ENCODE measurements around the gene PSMD12.
"Not testable (repeated sequence)": the region's sequence is repeated elsewhere in the genome, so short reads cannot be mapped to it uniquely, and the experiment has no call there.

Gene PSMD12

GRCh38 chr17:67359960-67360791 is 6.2 kb downstream of the PSMD12 start:
- DNase-seq (ENCODE audit: low spot score) (no peak), FAIRE-seq (no peak)

DNA sequence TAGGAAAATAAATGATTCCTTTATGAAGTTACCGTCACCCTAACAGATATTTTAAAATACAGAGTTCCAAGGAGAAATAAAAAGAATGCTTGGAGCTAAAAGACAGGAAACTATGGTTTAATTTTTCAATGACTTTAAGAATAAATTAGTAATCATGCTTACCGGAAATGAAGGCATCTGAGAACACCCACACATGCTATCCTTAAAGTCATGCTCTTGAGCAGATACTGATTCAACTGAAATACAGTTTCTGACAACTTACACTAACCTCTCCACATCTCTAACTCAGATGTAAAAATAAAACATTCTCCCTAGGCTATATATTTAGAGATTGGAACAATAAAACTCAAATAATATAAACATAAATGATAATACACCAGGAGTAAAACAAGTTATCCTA is 7.8 kb downstream of the PSMD12 start:
- FAIRE-seq: no peak
- no peak for DNase-seq (ENCODE audit: low spot score)

- FAIRE-seq (no peak), DNase-seq (ENCODE audit: low spot score) (no peak)
Measured at GRCh38 chr17:67353929-67354574, 12.3 kb downstream of the PSMD12 start.

DNA sequence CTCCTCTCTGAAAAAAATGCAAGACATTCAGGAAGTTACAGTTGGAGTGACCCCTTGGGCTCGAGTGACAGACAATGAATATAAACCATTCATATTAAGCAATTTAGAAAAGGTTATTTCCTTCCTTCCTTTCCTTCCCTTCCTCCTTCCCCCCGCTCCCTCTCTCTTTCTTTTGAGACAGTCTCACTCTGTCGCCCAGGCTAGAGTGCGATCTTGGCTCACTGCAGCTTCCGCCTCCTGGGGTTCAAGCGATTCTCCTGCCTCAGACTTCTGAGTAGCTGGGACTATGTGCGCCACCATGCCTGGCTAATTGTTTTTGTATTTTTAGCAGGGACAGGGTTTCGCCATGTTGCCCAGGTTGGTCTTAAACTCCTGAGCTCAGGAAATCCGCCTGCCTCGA is 13.2 kb downstream of the PSMD12 start:
- no peak for FAIRE-seq
- DNase-seq (ENCODE audit: low spot score): no peak

DNA sequence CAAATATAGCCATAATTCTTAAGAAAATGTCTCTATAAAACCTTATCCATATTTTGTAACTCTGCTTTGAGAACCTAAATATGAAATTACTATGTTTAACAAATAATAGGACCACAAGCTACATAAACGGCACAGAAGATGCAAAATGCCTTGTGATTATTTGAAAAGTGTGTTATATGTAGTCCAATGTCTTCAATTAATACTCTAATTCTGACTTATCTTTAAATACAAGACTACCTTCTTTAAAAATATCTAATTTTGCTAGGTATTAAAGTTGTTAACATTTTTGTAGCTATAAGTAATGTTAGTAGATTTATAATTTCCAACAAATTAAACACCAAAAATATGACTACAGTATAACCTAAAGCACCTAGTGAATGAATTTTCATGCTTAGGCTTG is 17.0 kb downstream of the PSMD12 start:
- no peak for FAIRE-seq
- DNase-seq (ENCODE audit: low spot score): no peak

DNA sequence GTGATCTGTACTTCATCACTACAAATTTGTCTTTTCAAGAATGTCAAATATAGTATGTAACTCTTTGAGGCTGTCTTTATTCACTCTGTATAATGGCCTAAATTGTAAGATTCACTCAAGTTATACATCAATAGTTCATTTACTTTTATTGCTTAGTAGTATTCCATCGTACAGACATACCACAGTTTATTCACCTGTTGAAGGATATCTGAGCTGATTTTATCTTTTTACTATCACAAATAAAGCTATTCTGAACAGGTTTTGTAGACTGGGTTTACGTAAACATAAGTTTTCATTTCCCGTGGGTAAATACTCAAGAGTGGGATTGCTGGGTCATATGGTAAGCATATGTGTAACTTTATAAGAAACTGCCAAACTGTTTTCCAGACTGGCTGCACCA is 18.6 kb downstream of the PSMD12 start:
- DNase-seq (ENCODE audit: low spot score) (no peak), FAIRE-seq (no peak)

- FAIRE-seq: no peak
- DNase-seq (ENCODE audit: low spot score): no peak
Measured at GRCh38 chr17:67343237-67343636, 23.1 kb downstream of the PSMD12 start.

DNA sequence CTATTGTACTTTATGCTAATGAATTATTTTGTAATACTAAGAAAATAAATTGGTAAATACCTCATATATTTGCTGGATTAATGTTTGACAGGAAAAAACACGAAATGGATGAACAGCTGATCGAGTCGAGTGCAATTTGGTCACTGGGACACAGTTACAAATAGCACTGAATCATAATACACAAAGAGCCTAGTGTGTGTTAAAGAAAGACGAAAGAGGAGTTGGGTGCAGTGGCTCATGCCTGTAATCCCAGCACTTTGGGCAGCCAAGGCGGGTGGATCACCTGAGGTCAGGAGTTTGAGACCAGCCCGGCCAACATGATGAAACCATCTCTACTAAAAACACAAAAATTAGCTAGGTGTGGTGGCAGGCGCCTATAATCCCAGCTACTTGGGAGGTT is 28.0 kb downstream of the PSMD12 start:
- DNase-seq (ENCODE audit: low spot score); FAIRE-seq: not testable (repeated sequence)

GRCh38 chr17:67336859-67337258 is 29.5 kb downstream of the PSMD12 start:
- no peak for FAIRE-seq

DNA sequence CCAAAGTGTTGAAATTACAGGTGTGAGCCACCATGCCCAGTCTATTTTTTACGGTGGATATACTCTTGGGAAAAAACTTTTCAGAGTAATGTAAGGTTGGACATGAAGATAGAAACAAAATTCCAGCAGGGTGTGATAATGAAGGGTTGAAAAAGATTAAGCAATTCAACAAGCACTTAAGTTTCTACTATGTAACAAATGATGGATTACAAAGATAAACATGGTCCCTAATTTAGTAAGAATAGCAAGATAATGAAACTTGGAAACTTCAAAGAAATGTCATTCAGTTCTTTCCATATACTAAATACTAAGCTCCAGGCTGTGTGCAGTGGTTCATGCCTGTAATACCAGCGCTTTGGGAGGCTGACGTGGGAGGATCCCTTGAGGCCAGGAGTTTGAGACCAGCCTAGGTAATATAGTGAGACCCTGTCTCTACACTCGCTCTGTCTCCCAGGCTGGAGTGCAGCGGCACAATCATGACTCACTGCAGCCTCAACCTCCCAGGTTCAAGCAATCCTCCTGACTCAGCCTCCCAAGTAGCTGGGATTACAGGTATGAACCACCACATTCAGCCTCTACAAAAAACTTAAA is 31.0 kb downstream of the PSMD12 start:
- DNase-seq (ENCODE audit: low spot score): no peak
- FAIRE-seq: no peak

More at GRCh38 chr17:67336859-67337258, 29.5 kb downstream of the PSMD12 start:
- DNase-seq (ENCODE audit: low spot score): no peak

GRCh38 chr17:67332162-67332508 is 34.2 kb downstream of the PSMD12 start:
- not testable (repeated sequence) for FAIRE-seq; DNase-seq (ENCODE audit: low spot score)

GRCh38 chr17:67331381-67332161 is 34.8 kb downstream of the PSMD12 start:
- DNase-seq (ENCODE audit: low spot score); FAIRE-seq: not testable (repeated sequence)

DNA sequence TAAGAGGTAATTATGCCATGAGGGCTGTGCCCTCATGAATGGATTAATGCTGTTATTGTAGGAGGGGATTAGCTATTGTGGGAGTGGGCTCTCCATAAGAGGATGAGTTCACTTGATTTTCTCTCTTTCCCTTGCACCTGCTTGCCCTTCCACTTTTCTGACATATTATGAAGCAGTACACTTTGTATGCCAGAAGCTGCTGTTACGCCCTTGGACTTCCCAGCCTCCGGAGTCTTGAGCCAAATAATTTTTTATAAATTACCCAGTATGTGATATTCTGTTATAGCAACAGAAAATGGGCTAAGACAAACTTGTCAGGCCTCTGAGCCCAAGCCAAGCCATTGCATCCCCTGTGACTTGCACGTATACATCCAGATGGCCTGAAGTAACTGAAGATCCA is 38.4 kb downstream of the PSMD12 start:
- FAIRE-seq: no peak
- DNase-seq (ENCODE audit: low spot score): no peak

DNA sequence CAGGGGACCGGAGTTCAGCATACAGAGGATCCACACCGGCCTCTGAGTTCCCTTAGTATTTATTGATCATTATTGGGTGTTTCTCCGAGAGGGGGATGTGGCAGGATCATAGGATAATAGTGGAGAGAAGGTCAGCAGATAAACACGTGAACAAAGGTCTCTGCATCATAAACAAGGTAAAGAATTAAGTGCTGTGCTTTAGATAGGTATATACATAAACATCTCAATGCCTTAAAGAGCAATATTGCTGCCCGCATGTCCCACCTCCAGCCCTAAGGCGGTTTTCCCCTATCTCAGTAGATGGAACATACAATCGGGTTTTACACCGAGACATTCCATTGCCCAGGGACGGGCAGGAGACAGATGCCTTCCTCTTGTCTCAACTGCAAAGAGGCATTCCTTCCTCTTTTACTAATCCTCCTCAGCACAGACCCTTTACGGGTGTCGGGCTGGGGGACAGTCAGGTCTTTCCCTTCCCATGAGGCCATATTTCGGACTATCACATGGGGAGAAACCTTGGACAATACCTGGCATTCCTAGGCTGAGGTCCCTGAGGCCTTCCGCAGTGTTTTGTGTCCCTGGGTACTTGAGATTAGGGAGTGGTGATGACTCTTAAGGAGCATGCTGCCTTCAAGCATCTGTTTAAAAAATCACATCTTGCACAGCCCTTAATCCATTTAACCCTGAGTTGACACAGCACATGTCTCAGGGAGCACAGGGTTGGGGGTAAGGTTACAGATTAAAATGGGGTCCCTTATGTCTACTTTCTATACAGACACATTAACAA is 39.2 kb downstream of the PSMD12 start:
- FAIRE-seq: not testable (repeated sequence)

GRCh38 chr17:67326440-67326839 is 39.9 kb downstream of the PSMD12 start:
- no peak for DNase-seq (ENCODE audit: low spot score)
- FAIRE-seq: no peak

More for the DNA sequence above, 39.2 kb downstream of the PSMD12 start:
- DNase-seq (ENCODE audit: low spot score): not testable (repeated sequence)

- FAIRE-seq (no peak), DNase-seq (ENCODE audit: low spot score) (no peak)
Measured at GRCh38 chr17:67324330-67324729, 42.0 kb downstream of the PSMD12 start.

- DNase-seq (ENCODE audit: low spot score) (no peak), FAIRE-seq (no peak)
Measured at GRCh38 chr17:67323445-67323844, 42.9 kb downstream of the PSMD12 start.

- FAIRE-seq: no peak
- no peak for DNase-seq (ENCODE audit: low spot score)
Measured at GRCh38 chr17:67322042-67322787, 44.2 kb downstream of the PSMD12 start.

DNA sequence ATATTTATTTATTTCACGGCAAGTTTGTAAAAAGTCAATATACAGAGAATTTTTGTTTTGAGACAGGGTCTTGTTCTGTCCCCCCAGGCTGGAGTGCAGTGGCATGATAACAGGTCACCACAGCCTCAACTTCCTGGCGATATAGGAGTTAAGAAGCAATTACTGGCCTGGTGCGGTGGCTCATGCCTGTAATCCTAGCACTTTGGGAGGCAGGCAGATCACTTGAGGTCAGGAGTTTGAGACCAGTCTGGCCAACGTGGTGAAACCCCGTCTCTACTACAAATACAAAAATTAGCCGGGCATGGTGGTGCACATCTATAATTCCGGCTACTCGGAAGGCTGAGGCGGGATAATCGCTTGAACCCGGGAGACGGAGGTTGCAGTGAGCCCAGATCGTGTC is 44.9 kb downstream of the PSMD12 start:
- not testable (repeated sequence) for DNase-seq (ENCODE audit: low spot score); FAIRE-seq

DNA sequence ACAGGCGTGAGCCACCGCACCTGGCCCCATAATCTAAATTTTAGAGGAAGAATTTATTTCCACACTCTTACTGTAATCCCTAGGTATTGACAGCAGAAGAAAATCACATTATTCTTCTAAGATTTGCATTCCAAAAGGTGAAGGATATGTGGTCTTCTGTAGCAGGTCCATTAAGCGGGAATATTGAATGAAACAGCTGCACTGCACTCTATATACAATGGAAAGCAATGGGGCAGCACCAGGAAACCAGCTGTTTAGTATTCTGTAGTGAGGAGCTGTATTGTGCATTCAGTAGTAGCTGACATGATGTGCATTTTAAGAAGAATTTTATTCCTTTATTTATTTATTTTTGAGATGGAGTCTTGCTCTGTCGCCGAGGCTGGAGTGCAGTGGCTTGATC is 49.6 kb downstream of the PSMD12 start:
- no peak for FAIRE-seq
- DNase-seq (ENCODE audit: low spot score): no peak
